Esophagus squamous epithelium (tissue), 4 donors: Measurements from ENCODE around the gene SPTBN4.

Experiments used
- POLR2A ChIP-seq, 4 donors: fragments of 450-650 bp; IDR thresholded peaks; one replicate each; pipeline ENCODE4 v1.6.1; 2017; ENCODE audit warnings: antibody characterized with exemption in 4 of 4, mild to moderate bottlenecking in 4 of 4, moderate library complexity in 3 of 4
- TF ChIP-seq, protein P1 (sequence below), 6 experiments: fragments of 450-650 bp in 4 of 6; fragments of 200-600 bp in 2 of 6; sonication (generic) in 2 of 6; IDR thresholded peaks; one replicate each; pipeline ENCODE4 v1.5.1; 2016 to 2019; ENCODE audit warnings: antibody characterized with exemption in 6 of 6, mild to moderate bottlenecking in 4 of 6, moderate library complexity in 4 of 6

DNA sequence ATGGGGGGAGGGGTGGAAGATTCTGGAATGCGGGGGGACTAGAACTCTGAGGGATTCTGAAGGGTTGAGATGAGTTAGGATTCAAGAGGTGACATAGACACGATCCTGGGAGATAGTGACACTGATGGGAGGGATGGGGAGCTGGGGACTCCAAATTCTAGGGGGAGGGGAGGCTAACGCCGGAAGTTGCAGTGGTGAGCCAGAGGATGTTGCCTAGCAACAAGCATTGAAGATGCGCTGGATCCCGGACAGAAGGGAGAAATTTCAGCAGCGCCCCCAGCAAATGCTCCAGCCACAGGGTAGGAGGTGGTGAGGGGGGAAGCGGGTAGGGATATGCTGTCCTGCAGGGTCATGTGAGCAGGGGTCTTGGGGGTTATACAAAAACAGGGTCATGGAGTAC lies 127.5 kb downstream of the SPTBN4 start:
- TF ChIP-seq, protein P1, sequence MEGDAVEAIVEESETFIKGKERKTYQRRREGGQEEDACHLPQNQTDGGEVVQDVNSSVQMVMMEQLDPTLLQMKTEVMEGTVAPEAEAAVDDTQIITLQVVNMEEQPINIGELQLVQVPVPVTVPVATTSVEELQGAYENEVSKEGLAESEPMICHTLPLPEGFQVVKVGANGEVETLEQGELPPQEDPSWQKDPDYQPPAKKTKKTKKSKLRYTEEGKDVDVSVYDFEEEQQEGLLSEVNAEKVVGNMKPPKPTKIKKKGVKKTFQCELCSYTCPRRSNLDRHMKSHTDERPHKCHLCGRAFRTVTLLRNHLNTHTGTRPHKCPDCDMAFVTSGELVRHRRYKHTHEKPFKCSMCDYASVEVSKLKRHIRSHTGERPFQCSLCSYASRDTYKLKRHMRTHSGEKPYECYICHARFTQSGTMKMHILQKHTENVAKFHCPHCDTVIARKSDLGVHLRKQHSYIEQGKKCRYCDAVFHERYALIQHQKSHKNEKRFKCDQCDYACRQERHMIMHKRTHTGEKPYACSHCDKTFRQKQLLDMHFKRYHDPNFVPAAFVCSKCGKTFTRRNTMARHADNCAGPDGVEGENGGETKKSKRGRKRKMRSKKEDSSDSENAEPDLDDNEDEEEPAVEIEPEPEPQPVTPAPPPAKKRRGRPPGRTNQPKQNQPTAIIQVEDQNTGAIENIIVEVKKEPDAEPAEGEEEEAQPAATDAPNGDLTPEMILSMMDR (IDR thresholded peaks at IDR 0.05) = no peak
- no peak for TF ChIP-seq POLR2A (IDR thresholded peaks at IDR 0.05)
